Natural killer cell (primary cell): ENCODE measurements around the gene GOLGA3. TPM values are rescaled to one million over a fixed set of nuclear protein-coding genes. Genes with fewer than 3 reads are reported as not detected.
A peak's percentile ranks its signal among the peaks of the same experiment; 100 is the strongest.
"Not testable (repeated sequence)": the region's sequence is repeated elsewhere in the genome, so short reads cannot be mapped to it uniquely, and the experiment has no call there.

Experiments used
- ATAC-seq, 3 donors: fragments of 150-1000 bp in 2 of 3; fragments of 200-7000 bp in 1 of 3; cut with Tn5 transposase; 1 replicate in 1 of 3; 2 replicates in 2 of 3; pipeline ENCODE4 v1.10.0; 2021; ENCODE audit warnings: mild to moderate bottlenecking in 2 of 3, moderate library complexity in 2 of 3
- DNase-seq, 2 donors: peaks; one replicate each; pipeline versions ENCODE4 v3.0.0 to v3.0.0-alpha.2; 2013 to 2021; ENCODE audit warnings: mixed read lengths in 1 of 2
- H3K27ac ChIP-seq: one replicate; pipeline ENCODE4 v1.5.1; 2013; ENCODE audit warnings: mild to moderate bottlenecking, low read length
- H3K27me3 ChIP-seq: one replicate; pipeline ENCODE4 v1.6.1; 2013; ENCODE audit warnings: low read length; ENCODE audit not compliant: control insufficient read depth, insufficient read depth
- H3K36me3 ChIP-seq: one replicate; pipeline ENCODE4 v1.6.1; 2013; ENCODE audit warnings: low read length; ENCODE audit not compliant: control insufficient read depth, insufficient read depth
- H3K4me1 ChIP-seq: one replicate; pipeline ENCODE4 v1.6.1; 2013; ENCODE audit warnings: low read length; ENCODE audit not compliant: control insufficient read depth, insufficient read depth
- H3K4me3 ChIP-seq: one replicate; pipeline ENCODE4 v1.5.1; 2013; ENCODE audit warnings: low read length
- H3K9me3 ChIP-seq: one replicate; pipeline ENCODE4 v1.6.1; 2013; ENCODE audit warnings: low read length; ENCODE audit not compliant: control insufficient read depth, insufficient read depth
- H3K27ac Mint-ChIP-seq, 2 donors: one replicate each; pipeline ENCODE4 v1.8.0; 2022; ENCODE audit warnings: mild to moderate bottlenecking in 2 of 2, mixed read lengths in 2 of 2, moderate library complexity in 1 of 2
- H3K27me3 Mint-ChIP-seq, 2 donors: one replicate each; pipeline ENCODE4 v1.8.0; 2022; ENCODE audit warnings: low read depth in 2 of 2, mixed read lengths in 2 of 2
- H3K36me3 Mint-ChIP-seq: one replicate; pipeline ENCODE4 v1.8.0; 2022; ENCODE audit warnings: mixed read lengths
- H3K4me1 Mint-ChIP-seq, 2 donors: one replicate each; pipeline ENCODE4 v1.8.0; 2022; ENCODE audit warnings: mixed read lengths in 2 of 2
- H3K4me3 Mint-ChIP-seq: one replicate; pipeline ENCODE4 v1.8.0; 2022; ENCODE audit warnings: mild to moderate bottlenecking, moderate library complexity, mixed read lengths
- H3K9me3 Mint-ChIP-seq, 2 donors: one replicate each; pipeline ENCODE4 v1.8.0; 2022; ENCODE audit warnings: mixed read lengths in 2 of 2
- CTCF ChIP-seq: fragments of 200-600 bp; IDR thresholded peaks from one replicate; pipeline ENCODE4 v1.8.0; 2022; ENCODE audit warnings: antibody characterized with exemption
- WGBS: methylation state at CpG from one replicate; pipeline ENCODE4 v1.1.7; 2013; ENCODE audit warnings: missing lambda C conversion rate; ENCODE audit not compliant: insufficient coverage; 5-methylcytosine and 5-hydroxymethylcytosine counted together
- intact Hi-C: fragments of 100-400 bp; cut with micrococcal nuclease; formaldehyde crosslinking; loops from one replicate; pipeline ENCODE4 v1.14.2; 2022
- total RNA-seq, 4 donors: library from RNA; stranded (reverse); fragments of 120-200 nt in 1 of 4; gene quantifications; one replicate each; pipeline versions ENCODE4 v1.2.3 to v1.2.4, GENCODE V29; 2013 to 2022

Gene GOLGA3
- total RNA-seq, 3 donors from 2014 or later (not counting 1 experiment from before 2014, with no cell fraction given), result 39.1 to 54.3 (median 50.9) TPM

GRCh38 chr12:132856581-132856980 is 27.9 kb upstream of the GOLGA3 start:
- ATAC-seq, result no peak
- Mint-ChIP-seq H3K9me3 (no peaks in the 10 kb centered on the region), H3K4me1 (no peaks in the 10 kb centered on the region), H3K27me3 (no peaks in the 10 kb centered on the region), H3K4me3 (no peak overlapping the region), H3K27ac (peak overlapping the region in 1 of 2 donors; percentile 35), H3K36me3 (peaks cover 9% of the 10 kb centered on the region)
- no peak for DNase-seq
- no peak for TF ChIP-seq CTCF
- Histone ChIP-seq H3K27ac (no peak overlapping the region), H3K4me3 (no peak overlapping the region), H3K4me1 (no peaks in the 10 kb centered on the region), H3K27me3 (no peaks in the 10 kb centered on the region), H3K9me3 (no peaks in the 10 kb centered on the region), H3K36me3 (peaks cover 77% of the 10 kb centered on the region)
- WGBS, result 98% methylated on average over 17 of the region's 17 CpGs
- intact Hi-C loops, result no loop called here

- H3K9me3 ChIP-seq, H3K4me3 Mint-ChIP-seq, H3K27me3 Mint-ChIP-seq, H3K27ac Mint-ChIP-seq, H3K4me1 ChIP-seq, H3K27me3 ChIP-seq, H3K4me3 ChIP-seq, intact Hi-C loops, H3K27ac ChIP-seq, DNase-seq, H3K4me1 Mint-ChIP-seq, H3K36me3 Mint-ChIP-seq, H3K9me3 Mint-ChIP-seq, ATAC-seq: not testable (repeated sequence)
- H3K36me3 ChIP-seq, result peaks cover 76% of the 10 kb centered on the region
- 93% methylated on average over 14 of the region's 14 CpGs for WGBS
Observed at GRCh38 chr12:132855211-132855610, 26.5 kb upstream of the GOLGA3 start.

- H3K4me1 ChIP-seq, result no peaks in the 10 kb centered on the region
- no peak for TF ChIP-seq CTCF
- H3K27me3 Mint-ChIP-seq, result no peaks in the 10 kb centered on the region
- peaks cover 9% of the 10 kb centered on the region for H3K36me3 Mint-ChIP-seq
- ATAC-seq, result no peak
- no peak overlapping the region for H3K4me3 Mint-ChIP-seq
- no peaks in the 10 kb centered on the region for H3K9me3 ChIP-seq
- intact Hi-C loops, result no loop called here
- H3K27me3 ChIP-seq, result no peaks in the 10 kb centered on the region
- WGBS, result 96% methylated on average over 51 of the region's 51 CpGs
- H3K4me1 Mint-ChIP-seq, result no peaks in the 10 kb centered on the region
- H3K36me3 ChIP-seq, result peaks cover 72% of the 10 kb centered on the region
- no peak overlapping the region for H3K27ac ChIP-seq
- DNase-seq, result no peak
- H3K4me3 ChIP-seq, result no peak overlapping the region
- no peaks in the 10 kb centered on the region for H3K9me3 Mint-ChIP-seq
- H3K27ac Mint-ChIP-seq, result no peak overlapping the region
Observed at GRCh38 chr12:132853285-132854092, 24.8 kb upstream of the GOLGA3 start.

GRCh38 chr12:132852496-132852895 is 23.8 kb upstream of the GOLGA3 start:
- Histone ChIP-seq H3K4me1 (no peaks in the 10 kb centered on the region), H3K4me3 (no peak overlapping the region), H3K27ac (no peak overlapping the region), H3K27me3 (no peaks in the 10 kb centered on the region), H3K9me3 (no peaks in the 10 kb centered on the region), H3K36me3 (peaks cover 78% of the 10 kb centered on the region)
- Mint-ChIP-seq H3K36me3 (peaks cover 9% of the 10 kb centered on the region), H3K4me1 (no peaks in the 10 kb centered on the region), H3K27ac (no peak overlapping the region), H3K27me3 (no peaks in the 10 kb centered on the region), H3K4me3 (no peak overlapping the region), H3K9me3 (no peaks in the 10 kb centered on the region)
- TF ChIP-seq CTCF, result no peak
- 98% methylated on average over 12 of the region's 12 CpGs for WGBS
- ATAC-seq (no peak), DNase-seq (no peak)
- intact Hi-C loops, result no loop called here
